ENCODE measurements around the gene MYO3B.

MYO3B gene

GRCh38 chr2:170404846-170405245 lies 226.9 kb downstream of the MYO3B start:
- POLR2A ChIA-PET: no interaction called here
- CTCF ChIA-PET: no interaction called here
- DNase-seq (ENCODE audit: extremely low spot score): no peak
- TF ChIP-seq FOXA1 (IDR thresholded peaks at IDR 0.05) (no peak), NFRKB (IDR thresholded peaks at IDR 0.05) (no peak), TARDBP (IDR thresholded peaks at IDR 0.05) (no peak), CTBP1 (IDR thresholded peaks at IDR 0.05; ENCODE audit: borderline replicate concordance) (no peak), FOXM1 (IDR thresholded peaks at IDR 0.05; ENCODE audit: borderline replicate concordance) (no peak), BHLHE40 (IDR thresholded peaks at IDR 0.05; ENCODE audit: borderline replicate concordance) (no peak), FOXK2 (IDR thresholded peaks at IDR 0.05) (no peak), SP1 (IDR thresholded peaks at IDR 0.05) (no peak), ELF4 (IDR thresholded peaks at IDR 0.05) (no peak), HDGF (IDR thresholded peaks at IDR 0.05; ENCODE audit: borderline replicate concordance) (no peak), LEF1 (IDR thresholded peaks at IDR 0.05; ENCODE audit: borderline replicate concordance) (no peak)

DNA sequence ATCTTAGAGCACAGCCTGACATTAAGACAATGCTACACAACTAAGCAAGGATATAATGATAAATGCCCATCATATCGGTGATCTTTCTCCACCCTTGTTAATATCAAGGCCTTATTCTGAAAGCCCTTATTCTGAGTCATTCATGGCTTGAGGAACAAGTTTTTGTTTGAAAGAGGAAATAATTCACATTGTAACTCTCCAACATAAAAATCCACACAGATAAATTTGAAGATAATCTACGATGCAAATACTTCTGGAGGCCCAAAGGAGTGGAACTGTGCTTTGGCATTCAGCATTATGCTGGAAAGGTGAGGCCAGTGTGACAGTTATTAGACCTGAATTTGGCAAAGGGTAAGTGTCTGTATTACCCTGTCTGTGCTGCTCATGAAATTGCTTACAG lies 227.4 kb downstream of the MYO3B start:
- CTCF ChIA-PET: no interaction called here
- TF ChIP-seq FOXA1 (IDR thresholded peaks at IDR 0.05) (no peak), FOXK2 (IDR thresholded peaks at IDR 0.05) (no peak), SUZ12 (IDR thresholded peaks at IDR 0.05) (no peak), LEF1 (IDR thresholded peaks at IDR 0.05; ENCODE audit: borderline replicate concordance) (no peak), ARNT (IDR thresholded peaks at IDR 0.05) (no peak), ZNF384 (IDR thresholded peaks at IDR 0.05) (no peak), L3MBTL2 (conservative IDR thresholded peaks at IDR 0.05) (no peak), TARDBP (IDR thresholded peaks at IDR 0.05) (no peak), NFRKB (IDR thresholded peaks at IDR 0.05) (no peak), PKNOX1 (IDR thresholded peaks at IDR 0.05) (no peak), HDGF (IDR thresholded peaks at IDR 0.05; ENCODE audit: borderline replicate concordance) (no peak), BHLHE40 (IDR thresholded peaks at IDR 0.05; ENCODE audit: borderline replicate concordance) (no peak)
- DNase-seq (ENCODE audit: extremely low spot score): no peak
- POLR2A ChIA-PET: no interaction called here

GRCh38 chr2:170408461-170409163 lies 230.7 kb downstream of the MYO3B start:
- POLR2A ChIA-PET: interaction anchor here (1.0 kb wide), 1 partner anchor 64 kb away, joined by 3 read pairs; no protein-coding TSS in a partner anchor
- CTCF ChIA-PET: interaction anchor here (0.6 to 2.5 kb wide), 13 partner anchors 9 to 404 kb away, joined by 3 to 22 read pairs (median 4); no protein-coding TSS in a partner anchor
- peak; percentile 12 for DNase-seq (ENCODE audit: extremely low spot score)
- no peak for TF ChIP-seq LEF1 (IDR thresholded peaks at IDR 0.05; ENCODE audit: borderline replicate concordance)
- no peak for TF ChIP-seq SP1 (IDR thresholded peaks at IDR 0.05)
- no peak for TF ChIP-seq ELF4 (IDR thresholded peaks at IDR 0.05)
- no peak for TF ChIP-seq FOXA1 (IDR thresholded peaks at IDR 0.05)

GRCh38 chr2:170409164-170409535 lies 231.2 kb downstream of the MYO3B start:
- ChIA-PET CTCF (interaction anchor here (0.6 to 2.5 kb wide), 18 partner anchors 9 to 800 kb away, joined by 3 to 22 read pairs (median 4); no protein-coding TSS in a partner anchor), POLR2A (interaction anchor here (1.0 kb wide), 1 partner anchor 63 kb away, joined by 3 read pairs; no protein-coding TSS in a partner anchor)
- DNase-seq (ENCODE audit: extremely low spot score): peak; percentile 69
- no peak for TF ChIP-seq NFRKB (IDR thresholded peaks at IDR 0.05)
- no peak for TF ChIP-seq CTBP1 (IDR thresholded peaks at IDR 0.05; ENCODE audit: borderline replicate concordance)
- no peak for TF ChIP-seq HDGF (IDR thresholded peaks at IDR 0.05; ENCODE audit: borderline replicate concordance)

- POLR2A ChIA-PET: no interaction called here
- no peak for DNase-seq (ENCODE audit: extremely low spot score)
- CTCF ChIA-PET: no interaction called here
- TF ChIP-seq TARDBP (IDR thresholded peaks at IDR 0.05): no peak
- no peak for TF ChIP-seq ZNF384 (IDR thresholded peaks at IDR 0.05)
- no peak for TF ChIP-seq FOXA1 (IDR thresholded peaks at IDR 0.05)
- TF ChIP-seq NFRKB (IDR thresholded peaks at IDR 0.05): no peak
- TF ChIP-seq HDGF (IDR thresholded peaks at IDR 0.05; ENCODE audit: borderline replicate concordance): no peak
- no peak for TF ChIP-seq L3MBTL2 (conservative IDR thresholded peaks at IDR 0.05)
- no peak for TF ChIP-seq LEF1 (IDR thresholded peaks at IDR 0.05; ENCODE audit: borderline replicate concordance)
- no peak for TF ChIP-seq BHLHE40 (IDR thresholded peaks at IDR 0.05; ENCODE audit: borderline replicate concordance)
- TF ChIP-seq ARNT (IDR thresholded peaks at IDR 0.05): no peak
Measured at GRCh38 chr2:170411660-170412059, 233.7 kb downstream of the MYO3B start.

DNA sequence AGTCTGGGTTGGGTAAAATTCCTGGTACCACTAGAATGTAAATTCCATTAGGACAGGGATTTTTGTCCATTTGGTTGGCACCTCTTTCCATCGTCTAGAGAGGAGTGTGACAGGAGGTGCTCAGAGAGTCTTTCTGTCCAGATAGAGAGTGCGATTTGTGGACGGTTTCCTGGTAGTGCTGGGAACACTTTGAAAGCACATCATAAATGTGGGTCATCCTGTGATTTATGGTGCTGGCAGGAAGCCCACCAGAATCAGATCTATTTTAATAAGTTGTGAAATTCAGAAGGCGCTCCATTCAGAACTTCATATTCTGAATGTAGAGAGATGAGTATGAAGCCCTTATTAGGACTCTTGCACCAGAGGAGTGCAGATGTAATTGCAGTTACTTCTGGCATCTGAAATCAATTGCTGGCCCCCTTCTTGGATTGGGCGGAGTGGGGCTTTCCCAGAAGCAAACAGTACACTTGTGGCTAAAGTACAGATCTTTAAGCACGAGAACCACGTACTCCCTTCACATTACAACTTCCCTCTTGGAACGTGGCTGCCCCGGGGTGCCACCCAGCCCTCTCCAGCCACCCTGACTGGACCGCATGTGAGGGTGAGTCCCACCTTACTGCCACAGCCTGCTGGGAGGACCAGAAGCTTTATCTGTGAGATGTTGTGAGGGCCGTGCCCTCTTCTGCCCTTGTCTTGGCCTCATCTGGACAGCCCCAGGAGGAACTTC lies 243.2 kb downstream of the MYO3B start:
- DNase-seq (ENCODE audit: extremely low spot score): no peak
- ChIA-PET CTCF (no interaction called here), POLR2A (no interaction called here)
- TF ChIP-seq ELF4 (IDR thresholded peaks at IDR 0.05): no peak
- no peak for TF ChIP-seq ZNF384 (IDR thresholded peaks at IDR 0.05)
- TF ChIP-seq NFRKB (IDR thresholded peaks at IDR 0.05): no peak
- TF ChIP-seq PKNOX1 (IDR thresholded peaks at IDR 0.05): no peak
- no peak for TF ChIP-seq ARNT (IDR thresholded peaks at IDR 0.05)
- no peak for TF ChIP-seq HDGF (IDR thresholded peaks at IDR 0.05; ENCODE audit: borderline replicate concordance)
- no peak for TF ChIP-seq L3MBTL2 (conservative IDR thresholded peaks at IDR 0.05)
- TF ChIP-seq CTBP1 (IDR thresholded peaks at IDR 0.05; ENCODE audit: borderline replicate concordance): no peak
- no peak for TF ChIP-seq FOXM1 (IDR thresholded peaks at IDR 0.05; ENCODE audit: borderline replicate concordance)
- TF ChIP-seq BHLHE40 (IDR thresholded peaks at IDR 0.05; ENCODE audit: borderline replicate concordance): no peak
- no peak for TF ChIP-seq SP1 (IDR thresholded peaks at IDR 0.05)
- no peak for TF ChIP-seq TARDBP (IDR thresholded peaks at IDR 0.05)
- TF ChIP-seq FOXA1 (IDR thresholded peaks at IDR 0.05): no peak
- no peak for TF ChIP-seq SUZ12 (IDR thresholded peaks at IDR 0.05)
- no peak for TF ChIP-seq LEF1 (IDR thresholded peaks at IDR 0.05; ENCODE audit: borderline replicate concordance)
- no peak for TF ChIP-seq FOXK2 (IDR thresholded peaks at IDR 0.05)
